H1 (cell line): ENCODE results near the gene PDE8A. TPM values are rescaled to one million over a fixed set of nuclear protein-coding genes. Genes with fewer than 3 reads are reported as not detected.

Experiments
- CTCF ChIA-PET: fragments of 300-600 bp; sonication (Branson Sonifier 250); formaldehyde crosslinking; loops from one replicate; lab custom pipeline; 2021; ENCODE audit not compliant: partially characterized antibody; lab: Charles Lee
- POLR2A ChIA-PET: fragments of 300-600 bp; sonication (Branson Sonifier 250); formaldehyde crosslinking; loops from one replicate; lab custom pipeline; 2021; ENCODE audit warnings: inconsistent platforms; ENCODE audit not compliant: partially characterized antibody; lab: Charles Lee
- DNase-seq, 2 experiments: peaks; one replicate each; pipeline versions ENCODE4 v3.0.0 to v3.0.0-alpha.2; 2010 to 2022; ENCODE audit warnings: low spot score in 2 of 2, low read depth in 1 of 2, mixed read lengths in 1 of 2
- FAIRE-seq: peaks from 2 replicates; lab custom pipeline; 2011; peaks lifted over from hg19 to GRCh38; lab: Jason Lieb, UNC
- H2AFZ ChIP-seq: 2 replicates; pipeline ENCODE4 v1.8.1; 2012; ENCODE audit warnings: low read length, inconsistent platforms
- H2AK5ac ChIP-seq: 2 replicates; pipeline ENCODE4 v1.6.1; 2013; ENCODE audit warnings: low read depth, low read length
- H2BK120ac ChIP-seq: replicated peaks from 2 replicates; pipeline ENCODE3; 2013; ENCODE audit warnings: low read depth, low read length, inconsistent platforms
- H2BK12ac ChIP-seq: 2 replicates; pipeline ENCODE4 v1.6.1; 2013; ENCODE audit warnings: low read depth, low read length
- H2BK15ac ChIP-seq: 2 replicates; pipeline ENCODE4 v1.6.1; 2013; ENCODE audit warnings: low read length
- H2BK20ac ChIP-seq: 2 replicates; pipeline ENCODE4 v1.6.1; 2013; ENCODE audit warnings: low read length
- H2BK5ac ChIP-seq: 2 replicates; pipeline ENCODE4 v1.6.1; 2013; ENCODE audit warnings: low read depth, low read length
- H3K14ac ChIP-seq: 2 replicates; pipeline ENCODE4 v1.6.1; 2013; ENCODE audit warnings: inconsistent platforms; ENCODE audit not compliant: insufficient read length
- H3K18ac ChIP-seq: 2 replicates; pipeline ENCODE4 v1.6.1; 2013; ENCODE audit warnings: low read length; ENCODE audit errors: extremely low read depth
- H3K23ac ChIP-seq: 2 replicates; pipeline ENCODE4 v1.6.1; 2013; ENCODE audit warnings: inconsistent platforms; ENCODE audit not compliant: insufficient read length
- H3K23me2 ChIP-seq: 2 replicates; pipeline ENCODE4 v1.6.1; 2013; ENCODE audit warnings: low read depth, low read length
- H3K27ac ChIP-seq: 2 replicates; pipeline ENCODE4 v1.6.1; 2011; ENCODE audit warnings: low read depth, low read length, inconsistent platforms
- H3K27me3 ChIP-seq, 4 experiments: replicated peaks in 1 of 4; 1 replicate in 1 of 4; 2 replicates in 3 of 4; pipeline versions ENCODE4 v1.6.1 to v1.8.1; 2011 to 2013; ENCODE audit warnings: low read length in 3 of 4, mild to moderate bottlenecking in 3 of 4, inconsistent platforms in 2 of 4, mixed read lengths in 2 of 4, moderate library complexity in 1 of 4; ENCODE audit not compliant: control insufficient read depth in 3 of 4, insufficient read depth in 3 of 4; ENCODE audit errors: extremely low read depth in 1 of 4
- H3K36me3 ChIP-seq, 4 experiments: 2 replicates each; pipeline versions ENCODE4 v1.6.1 to v1.8.1; 2011 to 2013; ENCODE audit warnings: mild to moderate bottlenecking in 4 of 4, low read length in 3 of 4, moderate library complexity in 2 of 4, control low read depth in 1 of 4, inconsistent platforms in 1 of 4; ENCODE audit not compliant: insufficient read depth in 4 of 4, control insufficient read depth in 2 of 4
- H3K4ac ChIP-seq: replicated peaks from 2 replicates; pipeline ENCODE3; 2013; ENCODE audit warnings: low read length, low read depth, mixed read lengths, inconsistent platforms; ENCODE audit not compliant: insufficient read length
- H3K4me1 ChIP-seq, 4 experiments: replicated peaks in 1 of 4; 1 replicate in 1 of 4; 2 replicates in 3 of 4; pipeline versions ENCODE4 v1.6.1 to v1.8.1; 2011 to 2013; ENCODE audit warnings: low read length in 3 of 4, inconsistent platforms in 2 of 4, mixed read lengths in 1 of 4; ENCODE audit not compliant: insufficient read depth in 4 of 4, control insufficient read depth in 3 of 4
- H3K4me2 ChIP-seq, 2 experiments: 2 replicates each; pipeline versions ENCODE4 v1.6.1 to v1.8.1; 2011 to 2013; ENCODE audit warnings: low read depth in 2 of 2, low read length in 2 of 2, control low read depth in 1 of 2, inconsistent platforms in 1 of 2, mild to moderate bottlenecking in 1 of 2; ENCODE audit not compliant: insufficient read depth in 1 of 2
- H3K4me3 ChIP-seq, 4 experiments: fragments of 200-600, 300-600 bp in 1 of 4; sonication (generic), shearing (Covaris generic), sonication (Bioruptor Twin) in 1 of 4; 2 replicates each; pipeline versions ENCODE4 v1.5.1 to v1.8.1; 2011 to 2016; ENCODE audit warnings: low read length in 4 of 4, low read depth in 3 of 4, control low read depth in 2 of 4, inconsistent platforms in 2 of 4, mild to moderate bottlenecking in 2 of 4, mixed read lengths in 1 of 4, moderate library complexity in 1 of 4; ENCODE audit not compliant: insufficient read depth in 2 of 4; ENCODE audit errors: extremely low read depth in 1 of 4
- H3K56ac ChIP-seq: replicated peaks from 2 replicates; pipeline ENCODE3; 2013; ENCODE audit warnings: low read depth, mild to moderate bottlenecking, mixed read lengths, low read length, inconsistent platforms; ENCODE audit not compliant: insufficient read length
- H3K79me1 ChIP-seq: 2 replicates; pipeline ENCODE4 v1.6.1; 2013; ENCODE audit warnings: low read depth, low read length, control low read depth
- H3K79me2 ChIP-seq, 2 experiments: 2 replicates each; pipeline versions ENCODE4 v1.6.1 to v1.8.1; 2012 to 2013; ENCODE audit warnings: low read length in 2 of 2, mild to moderate bottlenecking in 2 of 2, inconsistent platforms in 1 of 2; ENCODE audit not compliant: insufficient read depth in 2 of 2, control insufficient read depth in 1 of 2
- H3K9ac ChIP-seq, 4 experiments: replicated peaks in 1 of 4; 1 replicate in 1 of 4; 2 replicates in 3 of 4; pipeline versions ENCODE4 v1.6.1 to v1.8.1; 2011 to 2013; ENCODE audit warnings: low read depth in 3 of 4, low read length in 3 of 4, control low read depth in 2 of 4, mild to moderate bottlenecking in 2 of 4, moderate library complexity in 2 of 4, inconsistent platforms in 1 of 4; ENCODE audit errors: extremely low read depth in 1 of 4
- H3K9me3 ChIP-seq, 2 experiments: 2 replicates each; pipeline versions ENCODE4 v1.6.1 to v1.8.1; 2012 to 2013; ENCODE audit warnings: mild to moderate bottlenecking in 2 of 2, moderate library complexity in 2 of 2, control low read depth in 1 of 2, inconsistent platforms in 1 of 2, low read depth in 1 of 2, low read length in 1 of 2, mixed read lengths in 1 of 2; ENCODE audit not compliant: insufficient read depth in 2 of 2
- H4K20me1 ChIP-seq, 2 experiments: replicated peaks in 1 of 2; 2 replicates each; pipeline versions ENCODE3 to v1.8.1; 2011 to 2013; ENCODE audit warnings: inconsistent platforms in 2 of 2, low read length in 2 of 2, mild to moderate bottlenecking in 1 of 2; ENCODE audit not compliant: insufficient read depth in 2 of 2, control insufficient read depth in 1 of 2
- H4K5ac ChIP-seq: 2 replicates; pipeline ENCODE4 v1.6.1; 2013; ENCODE audit warnings: low read length, low read depth, mixed read lengths, inconsistent platforms; ENCODE audit not compliant: insufficient read length
- H4K8ac ChIP-seq: 2 replicates; pipeline ENCODE4 v1.8.0; 2013; ENCODE audit warnings: mild to moderate bottlenecking, moderate library complexity, low read length, inconsistent platforms; ENCODE audit not compliant: insufficient read depth; ENCODE audit errors: extremely low read depth
- H4K91ac ChIP-seq: replicated peaks from 2 replicates; pipeline ENCODE3; 2013; ENCODE audit warnings: low read length, mixed read lengths, inconsistent platforms; ENCODE audit not compliant: insufficient read length
- CEBPB ChIP-seq: IDR thresholded peaks from 2 replicates; pipeline ENCODE4 v1.6.1; 2012; ENCODE audit warnings: low read depth, low read length
- CREB1 ChIP-seq: IDR thresholded peaks from 2 replicates; pipeline ENCODE4 v1.6.1; 2012; ENCODE audit warnings: inconsistent platforms
- KDM1A ChIP-seq: fragments of 200-600, 300-600 bp; sonication (generic); IDR thresholded peaks from 2 replicates; pipeline ENCODE4 v1.7.1; 2016; ENCODE audit warnings: mild to moderate bottlenecking, low read length, borderline replicate concordance
- KDM5A ChIP-seq: fragments of 200-600 bp; IDR thresholded peaks from 2 replicates; pipeline ENCODE4 v1.7.1; 2012; ENCODE audit warnings: mild to moderate bottlenecking, low read length, inconsistent platforms, mixed read lengths
- RAD21 ChIP-seq, 2 experiments: IDR thresholded peaks in 1 of 2; conservative IDR thresholded peaks in 1 of 2; 2 replicates each; pipeline ENCODE4 v1.6.1; 2011; ENCODE audit warnings: low read depth in 2 of 2, low read length in 2 of 2, improper control_type of control experiment in 1 of 2, inconsistent platforms in 1 of 2, mild to moderate bottlenecking in 1 of 2, moderate library complexity in 1 of 2
- SAP30 ChIP-seq: fragments of 300-600 bp; sonication (generic); IDR thresholded peaks from 2 replicates; pipeline ENCODE4 v1.7.1; 2012; ENCODE audit warnings: low read length, moderate library complexity, mild to moderate bottlenecking, inconsistent platforms; ENCODE audit not compliant: insufficient read depth, insufficient replicate concordance
- SIN3A ChIP-seq, 2 experiments: IDR thresholded peaks in 1 of 2; conservative IDR thresholded peaks in 1 of 2; 2 replicates each; pipeline ENCODE4 v1.6.1; 2011 to 2012; ENCODE audit warnings: low read length in 2 of 2, improper control_type of control experiment in 1 of 2, low read depth in 1 of 2, mild to moderate bottlenecking in 1 of 2
- SP1 ChIP-seq: IDR thresholded peaks from 2 replicates; pipeline ENCODE4 v1.6.1; 2011; ENCODE audit warnings: low read depth, low read length
- ZNF274 ChIP-seq: IDR thresholded peaks from 2 replicates; pipeline ENCODE4 v1.7.0; 2012; ENCODE audit warnings: low read length, borderline replicate concordance; ENCODE audit errors: extremely low read depth
- WGBS, 2 experiments: shearing (Covaris generic) in 1 of 2; methylation state at CpG; one replicate each; pipeline versions ENCODE4 v1.1.6 to v1.1.7; 2013 to 2015; ENCODE audit warnings: low lambda C conversion rate in 2 of 2, mixed read lengths in 2 of 2, inconsistent platforms in 1 of 2, low coverage in 1 of 2, missing lambda C conversion rate in 1 of 2; ENCODE audit not compliant: insufficient replicate concordance in 2 of 2, insufficient coverage in 1 of 2, insufficient read length in 1 of 2; ENCODE audit errors: extremely low coverage in 1 of 2, missing lambda C conversion rate in 1 of 2; 5-methylcytosine and 5-hydroxymethylcytosine counted together
- polyA plus RNA-seq, 7 experiments: library from polyadenylated mRNA; depleted of rRNA in 3 of 7; stranded (reverse) in 5 of 7; unstranded in 2 of 7; fragments of >200 nt in 5 of 7; fragments of 200-250 nt in 2 of 7; gene quantifications; 1 replicate in 5 of 7; 2 replicates in 1 of 7; 4 replicates in 1 of 7; pipeline versions ENCODE4 v1.2.1 to v1.2.3, GENCODE V29; 2011 to 2013; ENCODE audit warnings: missing spikeins in 2 of 7, mixed read lengths in 2 of 7
- total RNA-seq: library from RNA; stranded (reverse); fragmentation: NEBNext Ultra II Directional; extraction: Animal tissue kit (Norgen Biotek cat#: 25700); gene quantifications from 2 replicates; pipeline ENCODE4 v1.2.1, GENCODE V29; 2021

Gene PDE8A
- total and polyA plus RNA-seq, 2 of the 8 experiments (the other 6 are each of a cell fraction or from before 2014, with no cell fraction given), result 6.9 to 7.8 TPM

DNA sequence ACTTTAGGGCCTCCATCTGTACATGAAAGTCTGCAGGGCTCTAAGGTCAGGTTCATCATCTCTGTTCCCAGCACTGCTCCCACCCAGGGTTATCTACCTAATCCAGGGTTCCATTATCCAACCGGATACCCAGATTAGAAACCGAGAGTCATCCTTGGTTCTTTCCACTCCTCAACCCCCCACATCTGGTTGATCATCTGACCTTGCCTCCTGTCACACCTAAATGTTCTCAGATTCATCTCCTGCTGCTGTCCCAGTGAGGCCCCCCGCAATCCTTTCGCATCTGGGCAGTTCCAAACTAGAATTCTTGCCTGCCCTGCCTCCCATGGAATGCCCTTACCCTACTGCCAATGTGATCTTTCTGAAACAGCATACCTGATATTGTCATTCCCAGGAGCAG lies 136.5 kb downstream of the PDE8A start:
- H4K5ac ChIP-seq, result no peak overlapping the region
- H3K9me3 ChIP-seq, result no peaks in the 10 kb centered on the region
- H3K23ac ChIP-seq, result no peak overlapping the region
- no peak overlapping the region for H3K18ac ChIP-seq
- H3K14ac ChIP-seq, result no peak overlapping the region
- no peaks in the 10 kb centered on the region for H3K79me1 ChIP-seq
- no peak overlapping the region for H2BK15ac ChIP-seq
- H3K27me3 ChIP-seq, result no peaks in the 10 kb centered on the region
- H3K4ac ChIP-seq, result no peak overlapping the region
- peak in 1 of 2 experiments; percentile 30 for DNase-seq
- H2BK12ac ChIP-seq, result no peak overlapping the region
- H3K4me3 ChIP-seq, result no peak overlapping the region
- H3K4me2 ChIP-seq, result no peak overlapping the region
- no peak overlapping the region for H3K27ac ChIP-seq
- no peak for FAIRE-seq
- H2BK120ac ChIP-seq, result no peak overlapping the region
- H4K8ac ChIP-seq, result no peak overlapping the region
- H3K23me2 ChIP-seq, result no peaks in the 10 kb centered on the region
- H4K91ac ChIP-seq, result no peak overlapping the region
- POLR2A ChIA-PET, result interaction anchor here (0.6 kb wide), 1 partner anchor 34 kb away, joined by 3 read pairs; no protein-coding TSS in a partner anchor
- H4K20me1 ChIP-seq, result no peaks in the 10 kb centered on the region
- CTCF ChIA-PET, result interaction anchor here (1.0 kb wide), 1 partner anchor 15 kb away, joined by 3 read pairs; no protein-coding TSS in a partner anchor
- no peak overlapping the region for H3K56ac ChIP-seq
- no peak overlapping the region for H2BK5ac ChIP-seq
- no peak overlapping the region for H2BK20ac ChIP-seq
- no peak overlapping the region for H2AK5ac ChIP-seq
- 92% methylated on average over 4 of the region's 4 CpGs; no CpG with 5 or more reads in 1 of the 2 experiments for WGBS, 2 experiments
- no peaks in the 10 kb centered on the region for H3K79me2 ChIP-seq
- H3K4me1 ChIP-seq, result no peaks in the 10 kb centered on the region
- H3K36me3 ChIP-seq, result peaks cover 0 to 4% (median 0%) of the 10 kb centered on the region in 4 experiments; a peak in 1 of 8 replicates
- no peak overlapping the region for H3K9ac ChIP-seq
- no peak overlapping the region for H2AFZ ChIP-seq
- TF ChIP-seq RAD21 (IDR thresholded peaks at IDR 0.05 in 1 of 2, conservative IDR thresholded peaks at IDR 0.05 in 1 of 2; ENCODE audit: low read depth in 2 of 2, low read length in 2 of 2) (no peak), SIN3A (conservative IDR thresholded peaks at IDR 0.05 in 1 of 2, IDR thresholded peaks at IDR 0.05 in 1 of 2; ENCODE audit: low read depth in 1 of 2, low read length in 2 of 2) (no peak), ZNF274 (no peak), KDM5A (no peak), KDM1A (no peak), CEBPB (no peak), SAP30 (no peak), CREB1 (no peak), SP1 (no peak)
